ENCODE data around the gene ATP5PB. TPM values are rescaled to one million over a fixed set of nuclear protein-coding genes. Genes with fewer than 3 reads are reported as not detected.

The ATP5PB gene
- polyA plus RNA-seq, 1 experiment, result 519 TPM

DNA sequence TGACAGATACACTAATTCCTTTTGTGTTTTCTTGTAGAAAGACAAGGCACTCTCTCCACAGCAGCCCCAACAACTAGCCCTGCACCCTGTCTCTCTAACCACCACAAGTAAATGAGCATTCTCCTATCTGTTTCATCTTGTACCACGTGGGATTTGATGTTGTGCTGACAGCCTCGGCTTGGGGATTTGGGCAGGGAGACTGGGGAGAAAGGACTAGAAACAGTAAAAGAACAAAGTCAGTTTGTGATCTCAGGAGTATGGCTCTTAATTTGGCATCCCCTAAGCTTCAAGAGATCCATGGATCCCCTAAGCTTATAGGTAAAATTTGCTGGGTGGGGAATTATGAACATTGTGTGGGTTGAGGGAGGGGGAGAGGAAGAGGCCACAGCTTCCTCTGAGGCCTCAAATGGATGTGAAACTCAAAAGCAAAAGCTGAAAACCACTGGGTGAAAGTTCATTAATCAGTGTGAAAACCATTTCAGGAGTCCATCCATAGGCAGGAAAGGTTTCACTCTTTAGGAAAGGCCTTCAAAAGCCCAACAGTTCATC lies 27.6 kb downstream of the ATP5PB start:
- POLR2A ChIA-PET, result no interaction called here
- H3K27me3 ChIP-seq (ENCODE audit: control insufficient read depth, insufficient read depth, low read length), result no peaks in the 10 kb centered on the region
- no peak for TF ChIP-seq CTCF (IDR thresholded peaks at IDR 0.05; ENCODE audit: low read depth, low read length)
- CTCF ChIA-PET, result interaction anchor here (0.6 to 2.0 kb wide), 5 partner anchors 181 to 605 kb away, joined by 3 to 10 read pairs (median 3); no protein-coding TSS in a partner anchor
- H3K4me3 ChIP-seq (ENCODE audit: low read depth, low read length), result no peak overlapping the region
- DNase-seq (ENCODE audit: low read depth, low spot score), result no peak
- no peaks in the 10 kb centered on the region for H3K9me3 ChIP-seq (ENCODE audit: control insufficient read depth, insufficient read depth, low read length)
- H3K27ac ChIP-seq (ENCODE audit: low read depth, low read length), result no peak overlapping the region

DNA sequence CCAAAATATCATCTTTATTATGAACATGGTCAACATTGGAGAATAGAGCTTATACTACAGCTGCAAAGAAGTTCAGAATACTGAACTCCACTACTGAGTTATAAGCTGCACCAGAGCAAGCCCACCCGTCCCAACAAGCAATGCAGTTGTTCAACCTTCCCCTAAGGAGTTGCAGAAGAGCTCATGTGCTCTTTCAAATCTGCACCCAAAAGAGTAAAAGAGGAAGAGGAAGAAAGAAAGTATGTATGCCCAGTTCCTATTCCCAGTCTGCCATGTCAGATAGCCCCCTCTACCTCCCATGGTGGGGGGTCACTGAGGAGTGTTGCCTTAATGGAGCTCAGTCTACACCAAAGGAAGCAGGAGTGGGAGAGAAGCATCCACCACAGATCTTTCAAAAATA lies 31.4 kb downstream of the ATP5PB start:
- H3K4me3 ChIP-seq (ENCODE audit: low read depth, low read length), result no peak overlapping the region
- ChIA-PET POLR2A (no interaction called here), CTCF (interaction anchor here (0.6 to 5.6 kb wide), 19 partner anchors 10 to 889 kb away, joined by 3 to 133 read pairs (median 5); partner anchors contain the start of gene INKA2)
- TF ChIP-seq CTCF (IDR thresholded peaks at IDR 0.05; ENCODE audit: low read depth, low read length), result no peak
- DNase-seq (ENCODE audit: low read depth, low spot score), result no peak
- no peaks in the 10 kb centered on the region for H3K27me3 ChIP-seq (ENCODE audit: control insufficient read depth, insufficient read depth, low read length)
- H3K27ac ChIP-seq (ENCODE audit: low read depth, low read length), result no peak overlapping the region
- no peaks in the 10 kb centered on the region for H3K9me3 ChIP-seq (ENCODE audit: control insufficient read depth, insufficient read depth, low read length)

DNA sequence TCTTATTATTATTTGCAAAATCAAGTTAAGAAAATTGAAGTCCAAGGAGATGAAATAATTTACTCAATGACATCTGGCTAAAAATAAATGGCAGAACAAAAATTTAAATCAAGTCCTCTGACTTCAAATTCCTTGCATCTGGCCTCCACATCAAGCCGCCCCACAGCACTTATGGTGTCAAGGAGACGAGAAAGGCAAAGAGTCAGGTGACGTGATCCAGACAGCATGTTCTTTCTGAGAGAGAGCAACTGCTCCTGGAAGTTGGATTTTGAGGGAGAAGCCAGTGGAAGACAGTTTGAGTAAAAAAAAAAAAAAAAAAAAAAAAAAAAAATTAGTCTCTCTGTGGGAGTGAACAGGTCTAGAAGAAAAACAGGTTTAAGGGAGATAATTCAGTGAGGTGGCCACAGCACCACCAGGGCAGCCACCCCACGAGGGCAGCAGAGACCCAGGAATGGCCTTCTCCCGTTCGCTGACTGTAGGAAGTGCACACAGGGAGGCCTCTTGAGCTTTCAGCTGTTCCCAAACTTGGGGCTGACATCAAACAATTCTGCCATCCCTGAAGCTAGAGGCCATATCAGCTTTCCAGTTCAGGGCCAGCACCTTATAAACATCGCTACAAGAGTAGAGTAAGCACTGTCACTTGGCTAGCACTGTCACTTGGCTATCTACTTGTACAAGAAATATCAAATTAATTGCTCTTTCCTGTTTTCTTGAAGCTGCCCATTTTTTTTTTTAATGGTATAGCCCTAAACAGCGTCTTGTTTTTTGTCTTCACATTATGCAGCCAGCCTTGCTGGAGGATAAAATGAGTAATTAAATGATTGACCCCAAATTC lies 32.3 kb downstream of the ATP5PB start:
- Histone ChIP-seq H3K9me3 (ENCODE audit: control insufficient read depth, insufficient read depth, low read length) (no peaks in the 10 kb centered on the region), H3K27ac (ENCODE audit: low read depth, low read length) (no peak overlapping the region), H3K27me3 (ENCODE audit: control insufficient read depth, insufficient read depth, low read length) (no peaks in the 10 kb centered on the region), H3K4me3 (ENCODE audit: low read depth, low read length) (no peak overlapping the region)
- peak; percentile 87 for TF ChIP-seq CTCF (IDR thresholded peaks at IDR 0.05; ENCODE audit: low read depth, low read length)
- ChIA-PET POLR2A (interaction anchor here (0.6 to 1.4 kb wide), 3 partner anchors 26 to 225 kb away, joined by 3 to 6 read pairs (median 4); no protein-coding TSS in a partner anchor), CTCF (interaction anchor here (0.5 to 5.6 kb wide), 70 partner anchors 8 to 890 kb away, joined by 3 to 133 read pairs (median 5); partner anchors contain the start of genes ADORA3, ATP5PB, C1orf162 and DDX20)
- DNase-seq (ENCODE audit: low read depth, low spot score), result peak; percentile 29

DNA sequence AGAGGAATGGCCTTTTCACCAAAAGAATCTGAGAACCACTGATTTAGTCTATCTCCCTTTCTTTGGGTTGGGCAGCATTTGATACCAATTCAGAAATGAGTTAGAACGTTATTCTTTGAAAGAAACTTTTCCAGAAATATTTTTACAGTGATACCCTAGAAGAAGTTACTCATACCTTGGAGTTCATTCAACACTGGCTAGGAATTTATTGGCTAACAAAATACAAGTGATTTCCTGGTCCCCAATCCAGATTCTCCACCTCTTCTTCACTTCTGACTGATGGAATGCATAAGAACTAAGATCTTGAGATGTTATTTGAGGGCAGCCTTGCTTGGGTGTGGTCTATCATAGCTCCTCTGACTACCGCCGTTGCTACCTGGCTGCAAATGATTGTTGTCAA lies 33.9 kb downstream of the ATP5PB start:
- no peaks in the 10 kb centered on the region for H3K27me3 ChIP-seq (ENCODE audit: control insufficient read depth, insufficient read depth, low read length)
- H3K27ac ChIP-seq (ENCODE audit: low read depth, low read length), result no peak overlapping the region
- H3K4me3 ChIP-seq (ENCODE audit: low read depth, low read length), result no peak overlapping the region
- POLR2A ChIA-PET, result no interaction called here
- no peak for DNase-seq (ENCODE audit: low read depth, low spot score)
- no peak for TF ChIP-seq CTCF (IDR thresholded peaks at IDR 0.05; ENCODE audit: low read depth, low read length)
- CTCF ChIA-PET, result interaction anchor here (1.4 to 5.6 kb wide), 9 partner anchors 10 to 284 kb away, joined by 5 to 133 read pairs (median 26); partner anchors contain the start of genes C1orf162, DDX20 and INKA2
- H3K9me3 ChIP-seq (ENCODE audit: control insufficient read depth, insufficient read depth, low read length), result no peaks in the 10 kb centered on the region

GRCh38 chr1:111483876-111484275 lies 34.6 kb downstream of the ATP5PB start:
- no peaks in the 10 kb centered on the region for H3K27me3 ChIP-seq (ENCODE audit: control insufficient read depth, insufficient read depth, low read length)
- no peak for DNase-seq (ENCODE audit: low read depth, low spot score)
- no peak for TF ChIP-seq CTCF (IDR thresholded peaks at IDR 0.05; ENCODE audit: low read depth, low read length)
- H3K4me3 ChIP-seq (ENCODE audit: low read depth, low read length), result no peak overlapping the region
- ChIA-PET POLR2A (no interaction called here), CTCF (interaction anchor here (4.0 kb wide), 1 partner anchor 230 kb away, joined by 72 read pairs; no protein-coding TSS in a partner anchor)
- no peak overlapping the region for H3K27ac ChIP-seq (ENCODE audit: low read depth, low read length)
- no peaks in the 10 kb centered on the region for H3K9me3 ChIP-seq (ENCODE audit: control insufficient read depth, insufficient read depth, low read length)

Measured in AG04450 (cell line).